Breast epithelium (tissue), 3 donors: ENCODE data around the gene ELP2.

Experiments used
- CTCF ChIP-seq, 3 donors: fragments of 450-650 bp; IDR thresholded peaks; one replicate each; pipeline ENCODE4 v1.5.1; 2016 to 2017; ENCODE audit warnings: antibody characterized with exemption in 3 of 3, mild to moderate bottlenecking in 3 of 3, moderate library complexity in 3 of 3
- POLR2A ChIP-seq: fragments of 450-650 bp; IDR thresholded peaks from one replicate; pipeline ENCODE4 v1.6.1; 2016; ENCODE audit warnings: antibody characterized with exemption, mild to moderate bottlenecking, moderate library complexity

- TF ChIP-seq POLR2A (no peak), CTCF (IDR thresholded peaks at IDR 0.05) (no peak)
These were observed 53.3 kb downstream of the ELP2 start for GRCh38 chr18:36183033-36183432.
